Panc1 (cell line): ENCODE results near the gene ZNF653. TPM values are rescaled to one million over a fixed set of nuclear protein-coding genes. Genes with fewer than 3 reads are reported as not detected.

Source experiments
- ATAC-seq: fragments of 200-7000 bp; cut with Tn5 transposase; 2 replicates; pipeline ENCODE4 v1.9.1; 2020; ENCODE audit warnings: mild to moderate bottlenecking, moderate library complexity
- BruUV-seq: library from RNA; stranded (reverse); fragments of 400-500 nt; replicated peaks from 2 replicates; lab custom pipeline; 2021; lab: Mats Ljungman, UMichigan
- CTCF ChIA-PET: fragments of 300-600 bp; sonication (Branson Sonifier 250); formaldehyde crosslinking; loops from one replicate; lab custom pipeline; 2022; ENCODE audit warnings: antibody characterized with exemption; lab: Charles Lee
- POLR2A ChIA-PET: fragments of 300-600 bp; sonication (Branson Sonifier 250); formaldehyde crosslinking; loops from one replicate; lab custom pipeline; 2022; ENCODE audit warnings: antibody characterized with exemption; lab: Charles Lee
- DNase-seq: peaks from one replicate; pipeline ENCODE4 v3.0.0-alpha.2; 2010; ENCODE audit warnings: low read depth, low spot score
- H3K27ac ChIP-seq: 2 replicates; pipeline ENCODE4 v1.5.1; 2011; ENCODE audit warnings: mild to moderate bottlenecking, low read length, inconsistent platforms
- H3K27me3 ChIP-seq: fragments of 200-500 bp; sonication (Bioruptor generic); 2 replicates; pipeline ENCODE4 v1.6.0; 2014; ENCODE audit warnings: low read length, inconsistent platforms; ENCODE audit not compliant: control insufficient read depth, insufficient read depth
- H3K36me3 ChIP-seq: fragments of 200-500 bp; sonication (Bioruptor generic); 2 replicates; pipeline ENCODE4 v1.5.1; 2014; ENCODE audit warnings: inconsistent platforms, mild to moderate bottlenecking, low read length, moderate library complexity; ENCODE audit not compliant: control insufficient read depth, insufficient read depth
- H3K4me1 ChIP-seq: 2 replicates; pipeline ENCODE4 v1.5.1; 2011; ENCODE audit warnings: inconsistent platforms, mild to moderate bottlenecking, low read length, moderate library complexity; ENCODE audit not compliant: control insufficient read depth, insufficient read depth
- H3K4me3 ChIP-seq, 2 experiments: 2 replicates each; pipeline ENCODE4 v1.5.1; 2011 to 2012; ENCODE audit warnings: low read depth in 2 of 2, low read length in 2 of 2, mild to moderate bottlenecking in 2 of 2, inconsistent platforms in 1 of 2, moderate library complexity in 1 of 2
- H3K9me3 ChIP-seq: fragments of 200-500 bp; sonication (Bioruptor generic); 2 replicates; pipeline ENCODE4 v1.5.1; 2014; ENCODE audit warnings: low read depth, mild to moderate bottlenecking, inconsistent platforms, low read length, moderate library complexity; ENCODE audit not compliant: control insufficient read depth, insufficient read depth
- CTCF ChIP-seq: fragments of 450-650 bp; IDR thresholded peaks from 2 replicates; pipeline ENCODE4 v1.5.1; 2017; ENCODE audit warnings: mild to moderate bottlenecking
- POLR2AphosphoS5 ChIP-seq: IDR thresholded peaks from 2 replicates; pipeline ENCODE4 v1.6.1; 2012; ENCODE audit warnings: mild to moderate bottlenecking, low read depth, low read length, moderate library complexity
- REST ChIP-seq, 2 experiments: IDR thresholded peaks; 2 replicates each; pipeline ENCODE4 v1.6.1; 2011 to 2012; ENCODE audit warnings: low read depth in 2 of 2, control low read depth in 1 of 2, low read length in 1 of 2, mild to moderate bottlenecking in 1 of 2, moderate library complexity in 1 of 2; ENCODE audit not compliant: insufficient read depth in 1 of 2
- SIN3A ChIP-seq: IDR thresholded peaks from 2 replicates; pipeline ENCODE4 v1.6.1; 2012; ENCODE audit warnings: low read depth, mild to moderate bottlenecking, low read length, moderate library complexity, borderline replicate concordance; ENCODE audit not compliant: insufficient read depth
- TCF7L2 ChIP-seq: IDR thresholded peaks from 2 replicates; pipeline ENCODE4 v1.6.1; 2011; ENCODE audit warnings: mild to moderate bottlenecking, low read depth, low read length, inconsistent platforms
- in situ Hi-C: cut with HindIII; loops from 2 replicates; pipeline ENCODE4 v1.10.0; 2016; ENCODE audit warnings: low sequenced_read_pairs, low pct_unique_long_range_greater_than_20kb
- intact Hi-C: fragments of 100-400 bp; cut with micrococcal nuclease; formaldehyde crosslinking; loops from one replicate; pipeline ENCODE4 v1.10.0; 2022; ENCODE audit not compliant: unreplicated experiment
- total RNA-seq: library from RNA; stranded (reverse); gene quantifications from one replicate; pipeline ENCODE4 v1.2.1, GENCODE V29; 2021; ENCODE audit not compliant: unreplicated experiment

ZNF653 gene
- total RNA-seq, 1 experiment from 2014 or later, result 10.4 TPM

DNA sequence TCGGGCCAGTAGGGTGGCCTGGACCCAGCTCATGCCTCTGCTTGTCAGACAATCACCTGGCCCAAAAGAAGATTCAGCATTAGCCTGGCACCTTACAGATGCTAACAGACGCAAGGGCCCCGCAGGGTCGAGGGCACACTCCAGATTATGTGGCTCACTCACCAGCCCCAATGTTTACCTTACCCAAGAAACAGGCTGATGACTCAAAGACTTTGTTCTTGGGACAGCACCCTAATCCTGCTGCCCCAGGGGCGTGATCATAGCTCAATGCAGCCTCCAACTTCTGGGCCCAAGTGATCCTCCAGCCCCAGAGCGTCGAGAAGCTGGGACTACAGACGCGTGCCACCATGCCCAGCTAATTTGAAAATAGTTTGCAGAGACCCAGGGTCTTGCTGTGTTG lies 13.5 kb upstream of the ZNF653 start:
- no TSS peak for BruUV-seq
- no peak for TF ChIP-seq REST (IDR thresholded peaks at IDR 0.05; ENCODE audit: insufficient read depth in 1 of 2, low read depth in 2 of 2, low read length in 1 of 2)
- no peak for TF ChIP-seq POLR2AphosphoS5
- TF ChIP-seq TCF7L2, result no peak
- TF ChIP-seq CTCF, result no peak
- TF ChIP-seq SIN3A, result no peak
- CTCF ChIA-PET, result no interaction called here
- Histone ChIP-seq H3K36me3 (no peaks in the 10 kb centered on the region), H3K27me3 (no peaks in the 10 kb centered on the region), H3K27ac (no peak overlapping the region), H3K4me3 (no peak overlapping the region), H3K9me3 (no peaks in the 10 kb centered on the region), H3K4me1 (no peaks in the 10 kb centered on the region)
- in situ Hi-C loops, result no loop called here
- intact Hi-C loops, result no loop called here
- DNase-seq (no peak), ATAC-seq (no peak)
- POLR2A ChIA-PET, result interaction anchor here (0.5 to 1.0 kb wide), 3 partner anchors 26 to 912 kb away, joined by 3 to 4 read pairs (median 3); no protein-coding TSS in a partner anchor

GRCh38 chr19:11513946-11514345 lies 8.3 kb upstream of the ZNF653 start:
- ChIA-PET CTCF (no interaction called here), POLR2A (no interaction called here)
- in situ Hi-C loops, result no loop called here
- Histone ChIP-seq H3K36me3 (no peaks in the 10 kb centered on the region), H3K27me3 (no peaks in the 10 kb centered on the region), H3K4me3 (no peak overlapping the region), H3K27ac (no peak overlapping the region), H3K9me3 (no peaks in the 10 kb centered on the region), H3K4me1 (no peaks in the 10 kb centered on the region)
- DNase-seq (no peak), ATAC-seq (no peak)
- BruUV-seq, result no TSS peak
- intact Hi-C loops, result no loop called here
- TF ChIP-seq POLR2AphosphoS5 (no peak), TCF7L2 (no peak), CTCF (no peak), SIN3A (no peak), REST (IDR thresholded peaks at IDR 0.05; ENCODE audit: insufficient read depth in 1 of 2, low read depth in 2 of 2, low read length in 1 of 2) (no peak)
